ENCODE results near the gene TMA7.

Gene TMA7

GRCh38 chr3:48409291-48410201, 30.5 kb upstream of the TMA7 start:
- DNase-seq, result no peak

DNA sequence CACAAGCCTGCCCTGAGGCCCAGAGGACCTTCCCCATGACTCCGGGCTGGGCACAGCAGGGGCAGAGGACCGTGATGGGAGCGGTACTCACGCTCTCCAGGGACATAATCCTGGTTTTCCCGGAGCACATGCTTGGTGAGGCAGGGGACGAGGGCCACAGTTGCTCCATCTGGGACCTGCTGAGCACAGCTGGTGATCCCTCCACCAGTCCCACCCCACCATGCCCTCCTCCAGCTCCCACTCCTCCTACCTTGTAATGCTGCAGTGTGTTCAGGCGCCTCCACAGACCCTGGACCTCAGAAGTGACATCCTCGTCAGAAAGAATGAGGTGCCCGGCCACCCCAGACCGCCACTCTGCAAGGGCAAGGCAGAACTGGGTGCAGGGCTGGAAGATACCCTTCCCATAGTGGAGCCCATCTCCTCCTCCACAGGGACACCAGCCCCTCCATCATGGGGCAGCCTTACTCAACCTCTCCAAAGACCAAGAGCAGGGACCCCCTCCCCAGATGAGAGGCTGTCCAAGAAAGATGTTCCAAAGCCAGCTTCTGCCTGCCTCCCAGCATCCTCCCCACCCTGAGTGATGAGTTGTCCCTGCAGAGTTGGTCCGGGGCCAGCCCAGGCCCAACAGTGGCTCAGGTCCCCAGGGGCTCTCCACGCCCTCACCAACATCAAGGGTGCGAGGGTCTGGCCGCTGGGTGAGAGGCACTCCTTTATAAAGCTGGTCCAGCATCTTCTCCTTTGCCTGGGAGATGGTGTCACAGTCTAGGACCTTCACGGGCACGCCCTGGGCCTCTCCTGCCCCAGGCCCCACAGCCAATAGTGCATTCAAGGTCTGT, 29.6 kb upstream of the TMA7 start:
- DNase-seq, result no peak

GRCh38 chr3:48411041-48411588, 28.9 kb upstream of the TMA7 start:
- no peak for DNase-seq

DNA sequence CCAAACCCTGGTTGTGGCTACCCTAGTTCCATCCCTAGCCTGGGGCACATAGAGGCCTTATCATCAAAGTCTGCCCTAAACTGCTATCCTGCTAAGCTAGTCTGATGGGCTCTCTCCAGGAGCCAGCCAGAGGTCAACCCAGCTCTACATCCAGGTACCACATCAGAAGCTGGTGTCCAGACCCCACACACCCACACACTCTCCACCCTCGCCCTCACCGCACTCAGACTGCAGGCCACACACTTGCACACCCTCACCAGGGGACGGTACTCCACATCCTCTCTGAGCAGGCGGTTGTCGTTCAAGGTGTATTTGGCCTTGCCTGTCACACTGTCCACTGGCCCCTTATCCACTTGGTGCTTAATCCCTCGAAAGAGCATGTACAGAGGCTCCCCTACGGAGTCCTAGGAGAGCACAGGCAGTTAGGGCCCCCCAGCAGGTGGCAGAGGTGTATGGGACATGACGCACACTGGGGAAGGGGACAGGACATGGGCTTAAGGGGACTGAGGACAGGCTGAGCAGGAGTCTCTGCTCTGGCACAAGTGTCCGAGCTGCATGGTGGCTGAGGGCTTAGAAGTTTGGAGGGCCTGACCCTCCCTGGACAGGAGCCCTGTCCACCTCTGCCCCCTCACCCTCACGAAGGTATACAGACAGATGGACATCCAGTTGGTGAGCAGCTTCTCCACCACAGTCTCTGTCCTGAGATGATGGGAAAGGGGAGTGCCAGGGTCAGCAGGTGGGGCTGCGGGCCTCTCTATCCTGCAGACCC, 28.3 kb upstream of the TMA7 start:
- no peak for DNase-seq

DNA sequence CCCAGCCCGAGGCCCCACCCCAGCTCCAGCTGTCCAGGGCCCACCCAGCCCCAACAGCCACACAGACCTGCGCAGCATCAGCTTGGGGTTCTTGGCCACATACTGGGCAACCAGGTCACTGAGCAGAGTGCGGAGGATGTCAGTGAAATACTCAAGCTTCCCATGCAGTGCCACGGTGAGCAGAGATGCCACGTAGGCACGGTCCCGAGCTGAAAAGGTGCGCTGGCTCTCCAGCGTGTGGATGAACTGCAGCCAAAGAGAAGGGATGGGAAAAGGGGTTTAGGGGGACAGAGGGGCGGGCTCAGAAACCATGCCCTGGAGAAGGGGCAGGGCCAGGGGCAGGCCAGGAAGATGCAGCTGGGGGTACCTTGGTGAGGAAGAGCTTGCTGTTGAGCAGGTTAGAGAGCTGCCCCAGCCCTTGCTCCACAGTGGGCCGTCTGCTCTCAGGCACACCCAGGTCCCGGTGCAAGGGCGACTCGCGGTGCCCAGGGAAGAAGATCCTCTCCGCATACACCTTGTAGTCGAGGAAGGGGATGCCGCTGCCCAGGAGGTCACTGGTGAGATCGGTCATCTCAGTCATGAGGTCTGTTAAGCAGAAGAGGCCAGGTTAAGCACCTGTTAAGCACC, 27.6 kb upstream of the TMA7 start:
- no peak for DNase-seq

DNA sequence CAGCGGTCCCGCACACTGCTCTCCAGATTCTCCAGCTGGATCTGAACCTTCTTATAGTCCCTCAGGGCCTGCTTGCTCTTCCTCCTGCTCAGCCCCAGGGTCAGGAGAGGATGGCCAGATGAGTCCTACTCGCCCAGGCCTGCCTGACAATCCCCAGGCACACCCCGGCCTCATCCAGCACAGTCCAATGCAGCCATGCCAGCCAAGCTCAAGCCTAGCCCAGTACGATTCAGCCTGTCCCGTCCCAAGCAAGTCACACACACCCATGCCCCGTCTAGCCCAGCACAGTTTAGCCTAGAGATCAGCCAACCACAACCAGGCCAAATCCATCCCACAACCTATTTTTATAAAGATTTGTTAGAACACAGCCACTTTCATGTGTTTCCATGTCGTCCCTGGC, 27.0 kb upstream of the TMA7 start:
- DNase-seq, result no peak

GRCh38 chr3:48413611-48414010, 26.4 kb upstream of the TMA7 start:
- DNase-seq, result no peak

GRCh38 chr3:48414376-48415250, 25.4 kb upstream of the TMA7 start:
- no peak for DNase-seq

GRCh38 chr3:48415251-48415953, 24.7 kb upstream of the TMA7 start:
- DNase-seq, result no peak

DNA sequence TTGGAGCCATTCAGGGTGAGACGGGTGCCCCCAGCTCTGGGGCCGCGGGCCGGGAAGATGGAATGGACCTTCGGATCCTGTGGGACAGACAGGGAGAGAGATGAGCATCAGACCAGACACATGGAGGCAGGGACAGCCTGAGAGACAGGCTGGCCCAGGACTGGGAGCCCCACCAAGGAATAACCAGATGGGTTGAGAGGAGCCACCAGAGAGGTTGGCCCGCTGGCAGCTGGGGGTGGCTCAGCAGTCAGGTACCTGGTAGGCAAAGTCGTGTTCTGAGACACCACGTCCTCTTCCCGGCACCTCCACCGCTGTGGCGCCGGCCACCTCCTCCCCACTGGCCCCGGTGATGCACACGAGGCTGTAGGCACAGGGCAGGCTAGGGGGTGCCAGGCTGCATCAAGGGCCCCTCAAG, 24.0 kb upstream of the TMA7 start:
- DNase-seq, result no peak

GRCh38 chr3:48416546-48416945, 23.5 kb upstream of the TMA7 start:
- DNase-seq, result no peak

DNA sequence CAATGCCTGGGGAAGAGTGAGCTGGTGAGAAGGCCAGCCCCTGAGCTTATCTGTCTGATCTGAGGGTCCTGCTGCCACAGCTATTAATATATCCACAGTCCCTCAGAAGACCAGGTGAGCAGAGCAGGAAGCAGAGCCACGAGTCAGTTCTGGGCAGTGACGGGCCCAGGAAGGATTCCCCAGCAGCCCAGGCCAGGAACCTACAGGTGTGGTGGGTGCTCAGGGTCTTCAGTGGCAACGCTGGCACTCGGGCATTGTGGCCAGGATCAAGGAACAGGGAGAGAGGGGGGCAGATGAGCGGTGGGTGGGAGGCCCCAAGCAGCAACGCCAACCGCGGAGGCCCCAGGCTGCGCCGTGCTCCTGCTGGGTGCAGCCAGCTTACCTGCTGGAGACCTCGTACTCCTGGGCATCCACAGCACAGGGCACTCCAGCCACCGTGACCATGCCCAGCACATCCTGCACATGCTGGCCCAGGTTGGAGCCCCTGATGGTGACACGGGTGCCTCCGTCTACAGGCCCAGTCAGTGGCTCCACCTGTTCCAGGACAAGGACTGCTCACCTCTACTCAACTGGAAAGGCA, 22.4 kb upstream of the TMA7 start:
- DNase-seq, result no peak

DNA sequence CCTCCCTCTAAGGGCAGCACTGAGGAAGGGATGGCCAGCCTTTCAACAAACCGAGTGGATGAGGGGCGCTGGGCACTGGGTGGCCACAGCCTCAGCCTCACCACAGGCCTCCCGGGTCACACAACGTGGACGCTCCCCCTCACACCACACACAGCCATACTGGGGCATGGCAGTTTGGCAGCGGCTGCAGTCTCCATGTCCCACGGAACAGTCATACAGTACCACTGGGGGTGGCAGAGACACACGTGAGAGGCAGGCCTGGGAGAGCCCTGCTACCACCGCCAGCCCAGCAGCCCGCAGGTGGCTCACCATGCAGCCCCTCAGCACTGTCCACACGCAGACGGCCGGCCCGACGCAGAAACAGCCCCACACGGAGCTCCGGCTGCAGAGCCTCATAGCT, 21.9 kb upstream of the TMA7 start:
- DNase-seq, result no peak

- DNase-seq, result no peak
Observed at GRCh38 chr3:48418651-48419050, 21.4 kb upstream of the TMA7 start.

DNA sequence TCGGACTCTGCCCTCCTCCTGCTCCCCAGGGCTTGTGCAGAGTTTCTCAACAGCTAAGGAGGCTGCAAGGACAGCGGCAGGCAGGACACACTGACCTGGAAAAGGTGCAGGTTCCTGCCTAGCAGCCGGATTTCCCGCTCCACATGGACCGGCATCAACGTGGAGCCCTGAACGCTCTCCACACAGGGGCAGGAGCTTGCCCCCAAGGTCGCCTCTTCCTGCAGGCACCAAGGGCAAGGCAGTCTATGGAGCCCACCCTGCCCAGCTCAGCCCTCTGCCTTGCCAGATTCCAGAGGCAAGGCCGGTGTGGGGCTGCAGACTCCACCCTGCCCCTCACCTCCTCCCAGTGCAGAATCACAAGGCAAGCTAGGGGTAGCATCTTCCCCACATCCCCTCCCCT, 20.9 kb upstream of the TMA7 start:
- no peak for DNase-seq

DNA sequence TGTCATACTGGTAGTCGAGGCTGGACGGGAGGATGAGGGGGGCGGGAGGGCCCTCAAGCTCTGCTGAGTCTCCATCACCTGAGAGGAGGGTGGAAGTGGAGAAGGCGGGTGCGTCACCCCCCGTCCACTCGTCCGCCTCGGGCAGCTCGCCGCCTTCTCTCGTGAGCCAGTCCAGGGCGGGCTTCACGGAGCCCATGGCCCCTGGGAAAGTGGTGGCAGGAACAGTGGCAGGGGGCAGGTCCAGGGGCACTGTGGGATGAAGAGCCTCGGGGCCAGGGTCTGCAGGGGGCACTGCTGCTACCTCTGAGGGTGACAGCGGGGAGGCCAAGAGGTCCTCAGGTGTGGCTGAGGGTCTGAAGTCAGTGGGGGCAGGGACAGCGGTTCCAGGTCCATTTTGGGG, 20.5 kb upstream of the TMA7 start:
- no peak for DNase-seq

GRCh38 chr3:48420561-48420960, 19.5 kb upstream of the TMA7 start:
- DNase-seq, result no peak

DNA sequence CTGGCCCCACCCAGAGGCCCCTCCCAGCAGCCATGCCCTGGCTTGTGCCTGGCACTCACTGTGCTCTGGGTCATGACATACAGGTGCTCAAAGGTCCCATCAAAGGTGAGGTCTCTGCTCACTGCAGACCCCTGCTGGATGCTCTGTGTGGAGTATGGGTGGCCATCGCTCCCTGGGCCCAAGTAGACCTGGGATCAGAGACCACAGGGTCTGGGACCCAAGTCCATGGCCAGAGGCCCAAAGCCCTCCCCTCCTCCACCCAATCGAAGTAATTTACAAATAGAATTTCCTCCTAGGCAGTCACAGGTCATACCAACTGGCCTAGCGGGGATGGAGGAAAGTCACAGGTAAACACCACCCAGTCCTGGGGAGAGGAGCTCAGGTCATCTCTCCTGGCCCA, 17.8 kb upstream of the TMA7 start:
- no peak for DNase-seq

DNA sequence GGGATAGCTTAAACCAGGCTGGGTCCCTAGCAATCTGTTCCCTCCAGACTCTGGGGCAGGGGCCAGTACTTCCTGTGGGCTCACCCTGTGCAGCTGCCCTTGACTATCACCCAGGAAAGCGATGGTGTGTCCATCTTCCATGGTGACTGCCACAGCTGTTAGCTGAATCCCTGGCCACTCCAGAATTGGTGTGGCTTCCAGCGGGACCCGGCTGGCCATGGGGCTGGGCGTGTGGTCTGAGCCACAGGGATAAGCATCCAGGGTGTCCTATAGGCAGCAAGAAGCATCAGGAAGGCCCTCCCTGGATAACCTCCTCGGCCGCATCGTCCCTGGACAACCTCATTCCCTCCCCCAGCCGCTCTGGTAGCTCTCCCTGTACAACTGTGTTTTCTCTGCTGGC, 17.4 kb upstream of the TMA7 start:
- no peak for DNase-seq

GRCh38 chr3:48423241-48423882, 16.7 kb upstream of the TMA7 start:
- DNase-seq, result no peak
